IPS-15b (cell line): Measurements from ENCODE around the gene PACS1.
"Not testable (repeated sequence)": the region's sequence is repeated elsewhere in the genome, so short reads cannot be mapped to it uniquely, and the experiment has no call there.

Experiments
- H3K27me3 ChIP-seq: one replicate; pipeline ENCODE4 v1.6.1; 2013; ENCODE audit warnings: low read length; ENCODE audit not compliant: control insufficient read depth, insufficient read depth
- H3K36me3 ChIP-seq: one replicate; pipeline ENCODE4 v1.6.1; 2013; ENCODE audit warnings: low read length; ENCODE audit not compliant: control insufficient read depth, insufficient read depth
- H3K4me1 ChIP-seq: one replicate; pipeline ENCODE4 v1.6.1; 2013; ENCODE audit warnings: mild to moderate bottlenecking, low read length; ENCODE audit not compliant: control insufficient read depth, insufficient read depth
- H3K4me3 ChIP-seq: one replicate; pipeline ENCODE4 v1.5.1; 2013; ENCODE audit warnings: low read depth, low read length
- H3K9ac ChIP-seq: one replicate; pipeline ENCODE4 v1.6.1; 2013; ENCODE audit warnings: low read depth, mild to moderate bottlenecking, low read length
- H3K9me3 ChIP-seq: one replicate; pipeline ENCODE4 v1.6.1; 2013; ENCODE audit warnings: mild to moderate bottlenecking, low read length; ENCODE audit not compliant: control insufficient read depth, insufficient read depth

Gene PACS1

DNA sequence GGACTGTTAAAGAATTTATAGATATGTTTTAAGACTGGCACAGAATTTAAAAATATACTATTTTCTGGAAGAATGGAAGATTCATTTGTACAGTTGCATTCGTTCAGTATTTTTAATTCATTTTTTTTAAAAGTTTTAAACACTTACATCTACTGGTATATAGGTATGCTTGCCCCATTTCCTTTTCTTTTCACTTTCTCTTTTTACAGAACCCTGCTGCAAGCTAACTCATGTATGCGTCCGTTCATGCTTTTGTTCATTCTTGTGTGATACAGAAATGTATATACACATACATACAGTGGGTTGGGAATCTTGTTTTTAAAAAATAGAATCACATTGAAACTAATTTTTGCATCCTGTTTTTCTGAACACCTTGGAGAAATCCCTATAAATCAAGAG lies 31.0 kb downstream of the PACS1 start:
- Histone ChIP-seq H3K4me3 (no peak overlapping the region), H3K4me1 (peaks cover 8% of the 10 kb centered on the region), H3K27me3 (no peaks in the 10 kb centered on the region), H3K9me3 (no peaks in the 10 kb centered on the region), H3K36me3 (no peaks in the 10 kb centered on the region), H3K9ac (no peak overlapping the region)

DNA sequence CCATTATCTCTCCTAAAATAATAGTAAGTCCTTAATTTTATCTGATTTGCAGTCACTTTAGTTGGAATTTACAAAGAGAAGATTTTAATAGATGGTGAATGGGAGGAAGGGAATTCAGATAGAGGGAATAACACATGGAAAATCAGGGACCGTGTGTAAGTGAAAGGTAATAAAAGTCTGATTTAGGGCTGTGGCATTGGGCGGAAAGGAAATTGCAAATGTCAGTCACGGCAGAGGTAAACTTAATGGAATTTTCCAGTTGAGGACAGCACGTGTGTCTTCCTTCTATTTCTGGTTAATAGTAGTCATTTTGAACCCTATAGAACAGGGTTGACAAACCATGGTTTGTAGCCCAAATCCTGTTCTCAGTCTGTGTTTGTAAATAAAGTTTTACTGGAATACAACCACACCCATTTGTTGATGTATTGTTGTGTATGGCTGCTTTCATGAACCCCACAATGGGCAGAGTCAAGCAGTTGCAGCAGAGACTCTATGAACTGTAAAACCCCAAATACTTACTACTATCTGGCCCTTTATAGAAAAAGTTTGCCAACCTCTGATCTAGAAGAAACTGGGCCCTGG lies 34.1 kb downstream of the PACS1 start:
- no peak overlapping the region for H3K4me3 ChIP-seq
- no peaks in the 10 kb centered on the region for H3K27me3 ChIP-seq
- no peaks in the 10 kb centered on the region for H3K36me3 ChIP-seq
- H3K9ac ChIP-seq: no peak overlapping the region
- H3K4me1 ChIP-seq: peaks cover 23% of the 10 kb centered on the region
- H3K9me3 ChIP-seq: no peaks in the 10 kb centered on the region

DNA sequence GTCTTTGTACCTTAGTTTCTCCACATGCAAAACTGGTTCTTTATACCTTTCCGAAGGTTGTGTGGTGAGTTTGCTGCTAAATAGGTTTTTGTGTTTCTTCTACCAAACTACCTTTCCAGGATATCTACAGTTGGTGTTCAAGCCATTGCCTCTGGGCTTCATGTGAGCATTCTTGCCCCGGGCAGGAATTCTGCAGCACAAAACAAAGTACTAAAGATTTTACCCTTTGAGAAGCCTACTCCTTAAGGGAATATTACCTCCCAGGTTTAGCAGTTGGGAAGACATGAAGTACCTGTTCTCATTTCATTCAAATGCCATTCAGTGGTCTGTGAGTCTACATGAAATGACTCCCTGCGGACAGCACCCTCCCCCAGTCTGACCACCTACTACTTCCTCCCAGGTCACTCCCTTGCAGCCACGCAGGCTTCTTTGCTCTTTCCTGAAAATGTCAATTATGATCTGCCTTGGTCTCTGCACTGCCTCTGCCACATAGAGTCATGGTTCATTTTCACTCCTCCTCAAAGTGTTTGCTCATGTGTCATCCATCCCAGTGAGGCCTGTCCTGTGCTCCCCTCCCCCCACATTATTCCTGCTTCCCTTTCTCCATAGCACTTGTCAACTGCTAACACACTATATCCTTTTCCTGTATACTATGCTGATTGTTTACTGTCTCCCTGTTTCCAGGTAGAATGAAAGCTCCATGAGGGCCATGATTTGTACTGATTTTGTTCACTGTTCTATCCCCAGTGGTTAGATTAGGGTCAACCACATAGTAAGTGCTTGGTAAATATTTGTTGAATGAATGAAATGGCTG lies 36.9 kb downstream of the PACS1 start:
- no peak overlapping the region for H3K4me3 ChIP-seq
- H3K36me3 ChIP-seq: no peaks in the 10 kb centered on the region
- H3K4me1 ChIP-seq: peaks cover 25% of the 10 kb centered on the region
- no peak overlapping the region for H3K9ac ChIP-seq
- H3K27me3 ChIP-seq: no peaks in the 10 kb centered on the region
- no peaks in the 10 kb centered on the region for H3K9me3 ChIP-seq

DNA sequence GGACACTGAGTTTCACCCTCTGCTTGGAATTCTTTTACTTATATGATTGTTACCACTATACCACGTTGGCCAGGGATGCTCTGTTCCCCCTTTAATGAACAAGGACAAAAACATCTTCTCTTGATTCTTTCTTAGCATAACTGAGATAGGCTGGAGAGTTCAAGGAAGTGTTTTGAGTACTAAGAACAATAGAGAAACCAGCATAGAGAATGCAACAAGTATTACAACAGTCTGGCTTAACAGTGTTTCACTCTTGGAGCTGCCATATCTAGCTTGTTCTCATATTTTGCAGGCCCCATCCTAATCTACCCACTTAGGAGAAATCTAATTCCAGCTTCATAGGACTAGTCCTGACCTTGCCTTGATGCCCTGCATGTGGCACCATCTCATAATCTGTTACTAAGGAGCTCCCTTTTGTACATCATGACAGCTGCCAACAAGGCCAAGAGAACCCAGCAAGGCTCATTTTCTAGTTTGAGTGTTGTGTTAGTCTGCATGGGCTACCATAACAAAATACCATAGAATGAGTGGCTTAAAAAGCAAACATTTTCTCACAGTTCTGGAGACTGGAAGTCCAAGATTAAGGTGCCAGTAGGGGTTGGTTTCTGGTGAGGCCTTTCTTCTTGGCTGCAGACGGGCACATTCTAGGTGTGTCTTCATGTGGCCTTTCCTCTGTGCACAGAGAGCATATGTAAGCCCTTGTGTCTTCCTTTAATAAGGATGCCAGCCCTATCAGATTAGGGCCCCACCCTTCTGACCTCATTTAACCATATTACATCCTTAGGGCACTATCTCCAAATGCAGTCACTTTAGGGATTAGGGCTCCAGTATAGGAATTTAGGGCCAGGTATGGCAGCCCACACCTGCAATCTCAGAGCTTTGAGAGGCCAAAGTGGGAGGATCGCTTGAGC lies 37.8 kb downstream of the PACS1 start:
- H3K4me3 ChIP-seq: no peak overlapping the region
- no peaks in the 10 kb centered on the region for H3K27me3 ChIP-seq
- H3K4me1 ChIP-seq: peaks cover 28% of the 10 kb centered on the region
- no peaks in the 10 kb centered on the region for H3K9me3 ChIP-seq
- H3K9ac ChIP-seq: no peak overlapping the region
- no peaks in the 10 kb centered on the region for H3K36me3 ChIP-seq

DNA sequence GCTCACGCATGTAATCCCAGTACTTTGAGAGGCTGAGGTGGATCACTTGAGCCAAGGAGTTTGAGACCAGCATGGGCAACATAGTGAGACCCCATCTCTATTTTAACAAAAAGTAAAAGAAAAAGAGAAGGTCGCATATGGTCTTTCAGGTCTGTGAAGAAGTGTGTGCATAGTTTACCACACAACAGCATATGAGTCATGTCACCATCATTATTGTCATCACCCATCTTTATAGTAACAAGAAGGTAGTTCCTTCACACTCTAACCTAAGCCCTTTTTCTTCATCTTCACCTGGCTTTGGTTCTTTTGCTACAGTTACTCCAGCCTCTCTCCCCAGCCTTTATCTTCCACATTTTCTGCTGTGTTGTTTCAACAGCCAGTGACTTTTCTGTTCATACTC lies 39.2 kb downstream of the PACS1 start:
- Histone ChIP-seq H3K27me3 (no peaks in the 10 kb centered on the region), H3K4me3 (no peak overlapping the region), H3K9ac (no peak overlapping the region), H3K36me3 (no peaks in the 10 kb centered on the region), H3K9me3 (no peaks in the 10 kb centered on the region), H3K4me1 (peaks cover 28% of the 10 kb centered on the region)

DNA sequence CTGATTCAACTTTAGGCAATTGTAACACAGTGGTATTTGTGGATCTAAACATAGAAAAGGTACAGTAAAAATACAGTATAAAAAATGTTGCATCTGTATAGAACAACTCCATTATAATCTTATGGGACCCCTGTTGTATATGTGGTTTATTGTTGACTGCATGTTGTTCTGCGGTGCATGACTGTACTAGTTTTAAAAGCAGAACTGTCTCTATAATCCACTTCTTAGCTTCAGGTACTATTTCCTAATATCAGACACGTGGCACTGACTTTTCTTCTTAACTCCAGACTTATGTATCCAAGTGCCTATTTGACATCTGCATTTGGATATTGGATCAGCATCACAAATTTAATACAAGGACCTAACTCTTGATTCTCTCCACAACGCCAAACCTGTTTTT lies 41.1 kb downstream of the PACS1 start:
- no peak overlapping the region for H3K4me3 ChIP-seq
- H3K27me3 ChIP-seq: no peaks in the 10 kb centered on the region
- no peaks in the 10 kb centered on the region for H3K9me3 ChIP-seq
- H3K36me3 ChIP-seq: no peaks in the 10 kb centered on the region
- no peak overlapping the region for H3K9ac ChIP-seq
- H3K4me1 ChIP-seq: peaks cover 23% of the 10 kb centered on the region

DNA sequence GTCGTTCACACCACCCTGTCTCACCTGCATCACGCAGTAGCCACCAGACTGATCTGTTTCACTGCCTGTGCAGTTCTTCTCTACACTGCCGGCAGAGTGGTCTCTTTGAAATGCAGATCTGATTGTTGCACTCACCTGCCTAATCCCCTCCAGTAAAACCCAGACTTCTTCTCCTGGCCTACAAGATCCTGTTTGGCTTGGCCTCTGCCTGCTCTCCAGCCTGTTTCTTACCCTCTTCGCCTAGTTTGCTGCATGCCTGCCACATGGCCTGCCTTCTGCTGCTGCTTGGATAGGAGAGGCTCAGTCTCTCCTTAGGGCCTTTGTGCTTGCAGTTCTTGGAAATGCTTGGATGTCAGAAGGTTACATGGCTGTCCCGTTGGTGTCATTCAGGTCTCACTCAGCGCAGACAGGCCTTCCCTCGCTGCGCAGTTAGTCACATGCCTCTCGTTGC lies 42.0 kb downstream of the PACS1 start:
- H3K4me1 ChIP-seq: peaks cover 17% of the 10 kb centered on the region
- H3K27me3 ChIP-seq: no peaks in the 10 kb centered on the region
- H3K9ac ChIP-seq: no peak overlapping the region
- no peaks in the 10 kb centered on the region for H3K9me3 ChIP-seq
- no peaks in the 10 kb centered on the region for H3K36me3 ChIP-seq
- no peak overlapping the region for H3K4me3 ChIP-seq

DNA sequence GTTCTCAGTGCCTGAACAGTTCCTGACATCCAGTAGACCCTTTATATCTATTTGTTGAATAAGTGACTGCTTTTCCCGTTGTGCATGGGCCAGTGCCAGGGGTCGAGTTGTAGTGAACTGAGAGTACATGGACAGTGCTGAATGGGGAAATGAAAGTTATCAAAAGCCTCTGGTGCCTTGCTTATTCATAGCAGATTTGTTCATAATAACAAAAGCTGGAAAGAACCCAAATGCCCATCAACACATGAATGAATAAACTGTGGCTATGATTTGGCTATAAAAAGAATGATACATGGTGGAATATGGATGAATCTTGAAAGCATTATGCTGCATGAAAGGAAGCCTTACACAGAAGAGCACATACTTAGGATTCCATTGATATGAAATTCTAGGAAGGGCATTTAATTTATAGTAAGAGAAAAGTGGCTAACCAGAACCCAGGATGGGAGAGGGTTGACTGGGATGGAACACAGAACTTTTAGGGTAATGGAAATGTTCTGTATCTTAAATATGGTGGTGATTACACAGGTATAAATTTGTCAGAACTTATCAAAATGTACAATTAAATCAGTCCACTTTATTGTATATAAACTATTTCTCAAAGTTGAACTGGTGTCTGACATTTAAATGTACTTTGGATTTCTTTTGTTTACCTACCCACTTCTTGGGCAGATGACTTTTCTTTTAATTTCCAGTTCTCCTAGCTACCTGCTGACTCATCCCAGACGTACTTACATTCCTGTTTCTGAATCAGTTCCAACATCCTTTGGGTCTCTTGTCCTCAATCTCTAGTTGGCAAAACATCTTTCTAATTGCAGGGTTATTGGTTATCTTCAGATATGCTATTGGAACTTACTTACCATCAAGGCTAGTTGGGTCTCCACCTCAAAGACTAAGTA lies 42.8 kb downstream of the PACS1 start:
- Histone ChIP-seq H3K36me3 (no peaks in the 10 kb centered on the region), H3K27me3 (no peaks in the 10 kb centered on the region), H3K4me3 (no peak overlapping the region), H3K9ac (no peak overlapping the region), H3K4me1 (peaks cover 9% of the 10 kb centered on the region), H3K9me3 (no peaks in the 10 kb centered on the region)

DNA sequence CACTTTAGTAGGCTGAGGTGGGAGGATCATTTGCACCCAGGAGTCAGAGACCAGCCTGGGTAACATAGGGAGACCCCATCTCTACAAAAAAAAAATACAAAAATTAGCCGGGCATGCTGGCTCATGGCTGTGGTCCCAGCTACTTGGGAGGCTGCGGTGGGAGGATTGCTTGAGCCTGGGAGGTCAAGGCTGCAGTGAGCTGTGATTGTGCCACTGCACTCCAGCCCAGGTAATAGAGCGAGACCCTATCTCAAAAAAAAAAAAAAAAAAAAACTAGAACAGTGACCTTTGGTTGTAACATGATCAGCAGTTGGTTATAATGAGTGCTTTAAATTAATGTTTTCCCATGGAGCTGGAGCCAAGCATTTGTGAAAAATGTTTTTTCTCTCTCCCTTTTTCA lies 44.9 kb downstream of the PACS1 start:
- not testable (repeated sequence) for H3K27me3 ChIP-seq, H3K4me3 ChIP-seq, H3K4me1 ChIP-seq, H3K36me3 ChIP-seq, H3K9ac ChIP-seq, H3K9me3 ChIP-seq

DNA sequence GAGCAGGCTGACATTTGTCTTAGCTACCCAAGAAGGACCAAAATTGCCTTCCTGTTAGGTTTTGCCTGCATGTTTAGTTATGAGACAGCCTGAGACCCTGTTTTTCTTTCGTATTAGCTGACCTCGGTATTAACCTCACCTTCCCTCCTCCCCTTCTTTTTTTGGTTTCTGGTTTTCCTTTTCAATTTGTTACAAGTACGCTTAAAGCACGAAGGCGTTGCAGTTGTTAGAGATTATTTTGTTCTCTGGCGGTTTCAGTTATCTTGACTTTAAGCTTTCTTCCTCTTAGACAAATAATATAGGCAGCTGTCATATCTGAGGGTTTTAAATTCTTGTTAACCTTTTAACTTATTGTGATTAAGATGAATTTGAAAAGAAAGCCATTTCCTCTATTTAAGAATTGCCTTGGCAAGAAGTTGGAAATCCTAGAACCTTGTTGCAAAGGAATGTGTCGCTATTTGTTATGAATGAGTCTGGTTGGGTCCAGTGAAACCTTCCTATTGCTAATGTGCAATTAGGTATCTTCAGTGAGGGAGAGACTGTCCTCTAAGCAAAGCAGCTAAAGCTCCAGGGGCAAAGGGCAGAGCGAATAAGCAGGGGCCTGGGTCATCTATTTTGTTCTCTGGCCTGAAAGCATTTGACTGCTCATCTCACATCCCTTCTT lies 45.7 kb downstream of the PACS1 start:
- Histone ChIP-seq H3K4me1 (peaks cover 10% of the 10 kb centered on the region), H3K9ac (no peak overlapping the region), H3K27me3 (no peaks in the 10 kb centered on the region), H3K9me3 (no peaks in the 10 kb centered on the region), H3K4me3 (no peak overlapping the region), H3K36me3 (no peaks in the 10 kb centered on the region)
